K562 (cell line): ENCODE measurements around the gene SCAMP5. TPM values are rescaled to one million over a fixed set of nuclear protein-coding genes. Genes with fewer than 3 reads are reported as not detected.

Source experiments
- E2F3 ChIP-seq: fragments of 250-450 bp; sonication (Bioruptor Pico); IDR thresholded peaks from 2 replicates; pipeline ENCODE4 v1.4.0; 2020; ENCODE audit warnings: mild to moderate bottlenecking
- ESRRA ChIP-seq: fragments of 450-650 bp; IDR thresholded peaks from 2 replicates; pipeline ENCODE4 v1.6.1; 2014; ENCODE audit warnings: low read depth, mild to moderate bottlenecking, moderate library complexity, borderline replicate concordance
- GATA2 ChIP-seq: sonication (generic); formaldehyde crosslinking; IDR thresholded peaks from 2 replicates; pipeline ENCODE4 v1.4.0; 2020; ENCODE audit warnings: mild to moderate bottlenecking, missing genetic modification reagents
- ILF3 ChIP-seq: fragments of 450-650 bp; IDR thresholded peaks from 2 replicates; pipeline ENCODE4 v1.6.1; 2018; ENCODE audit warnings: antibody characterized with exemption, mild to moderate bottlenecking, moderate library complexity, borderline replicate concordance
- KDM1A ChIP-seq, 2 experiments: fragments of 450-650 bp; IDR thresholded peaks; 2 replicates each; pipeline ENCODE4 v1.6.1; 2016; ENCODE audit warnings: mild to moderate bottlenecking in 2 of 2
- KLF16 ChIP-seq: IDR thresholded peaks from 2 replicates; pipeline ENCODE4 v1.6.1; 2016; ENCODE audit warnings: antibody characterized with exemption
- NCOA1 ChIP-seq: fragments of 450-650 bp; IDR thresholded peaks from 2 replicates; pipeline ENCODE4 v1.6.1; 2016; ENCODE audit warnings: low read depth
- NCOA4 ChIP-seq: fragments of 450-650 bp; IDR thresholded peaks from 2 replicates; pipeline ENCODE4 v1.6.1; 2018; ENCODE audit warnings: mild to moderate bottlenecking; ENCODE audit not compliant: partially characterized antibody
- RBM15 ChIP-seq: fragments of 200-400 bp; formaldehyde crosslinking; IDR thresholded peaks from 2 replicates; pipeline ENCODE4 v1.6.1; 2018; ENCODE audit warnings: mild to moderate bottlenecking, low read length, moderate library complexity; ENCODE audit not compliant: insufficient read depth
- SIN3A ChIP-seq, 2 experiments: fragments of 150-350 bp in 1 of 2; IDR thresholded peaks; 2 replicates each; pipeline ENCODE4 v1.6.1; 2011 to 2016; ENCODE audit warnings: borderline replicate concordance in 2 of 2, low read depth in 2 of 2, low read length in 2 of 2, mild to moderate bottlenecking in 2 of 2, moderate library complexity in 2 of 2; ENCODE audit not compliant: control insufficient read depth in 1 of 2
- SMAD3 ChIP-seq: fragments of 450-650 bp; formaldehyde crosslinking; conservative IDR thresholded peaks from 2 replicates; pipeline ENCODE4 v1.4.0; 2020; ENCODE audit warnings: mild to moderate bottlenecking
- SMAD4 ChIP-seq: fragments of 250-450 bp; sonication (Bioruptor Pico); conservative IDR thresholded peaks from 2 replicates; pipeline ENCODE4 v1.8.0; 2021; ENCODE audit warnings: inconsistent platforms, mild to moderate bottlenecking, moderate library complexity
- ZC3H11A ChIP-seq: IDR thresholded peaks from 2 replicates; pipeline ENCODE4 v1.6.1; 2012; ENCODE audit warnings: low read depth, low read length, improper control_type of control experiment
- ZFP36 ChIP-seq: fragments of 150-350 bp; IDR thresholded peaks from 2 replicates; pipeline ENCODE4 v1.6.1; 2018; ENCODE audit warnings: low read length, low read depth; ENCODE audit not compliant: partially characterized antibody
- ZNF133 ChIP-seq: fragments of 250-450 bp; sonication (Bioruptor Pico); IDR thresholded peaks from 2 replicates; pipeline ENCODE4 v1.4.0; 2020; ENCODE audit warnings: mild to moderate bottlenecking
- ZNF140 ChIP-seq: fragments of 250-450 bp; sonication (Bioruptor Pico); IDR thresholded peaks from 2 replicates; pipeline ENCODE4 v1.8.0; 2021; ENCODE audit warnings: moderate library complexity, mild to moderate bottlenecking, inconsistent platforms
- ZNF212 ChIP-seq: fragments of 450-650 bp; formaldehyde crosslinking; IDR thresholded peaks from 2 replicates; pipeline ENCODE4 v1.4.0; 2020; ENCODE audit warnings: mild to moderate bottlenecking
- ZNF224 ChIP-seq: sonication (generic); formaldehyde crosslinking; IDR thresholded peaks from 2 replicates; pipeline ENCODE4 v1.8.0; 2022; ENCODE audit warnings: mild to moderate bottlenecking, missing genetic modification reagents
- ZNF584 ChIP-seq: fragments of 200-800 bp; sonication (Bioruptor generic); IDR thresholded peaks from 2 replicates; pipeline ENCODE4 v1.6.1; 2016; ENCODE audit warnings: low read depth, mild to moderate bottlenecking, missing genetic modification characterization, missing compliant biosample characterization
- ZSCAN32 ChIP-seq: fragments of 450-650 bp; formaldehyde crosslinking; IDR thresholded peaks from 2 replicates; pipeline ENCODE4 v1.4.0; 2020; ENCODE audit warnings: mild to moderate bottlenecking, moderate library complexity
- polyA plus RNA-seq, 8 experiments: library from polyadenylated mRNA; depleted of rRNA in 4 of 8; stranded (reverse) in 5 of 8; unstranded in 3 of 8; fragments of >200 nt; fragmentation: Nextera tagmentation in 2 of 8; fragmentation: Illumina TruSeq in 1 of 8; extraction: Ambion mirVana in 2 of 8; extraction: Trizol in 1 of 8; gene quantifications; 2 replicates each; pipeline versions ENCODE4 v1.2.1 to v1.2.3, GENCODE V29; 2011 to 2014; ENCODE audit warnings: inconsistent platforms in 1 of 8, missing spikeins in 1 of 8
- total RNA-seq, 7 experiments: library from RNA; depleted of rRNA in 6 of 7; stranded (reverse); fragments of >200 nt in 6 of 7; fragmentation: Illumina TruSeq in 2 of 7; extraction: Trizol in 2 of 7; gene quantifications; 2 replicates each; pipeline versions ENCODE4 v1.2.1 to v1.2.3, GENCODE V29; 2011 to 2021; ENCODE audit warnings: low replicate concordance in 1 of 7
- TF ChIP-seq, protein P1 (sequence below): fragments of 250-450 bp; sonication (Bioruptor Pico); IDR thresholded peaks from 2 replicates; pipeline ENCODE4 v1.5.1; 2021; ENCODE audit warnings: mild to moderate bottlenecking
- TF ChIP-seq, protein P2 (sequence below): sonication (generic); formaldehyde crosslinking; IDR thresholded peaks from 2 replicates; pipeline ENCODE4 v1.8.1; 2022; ENCODE audit warnings: missing genetic modification reagents
- TF ChIP-seq, protein P3 (sequence below): fragments of 250-450 bp; sonication (Bioruptor Pico); IDR thresholded peaks from 2 replicates; pipeline ENCODE4 v1.5.0; 2020; ENCODE audit warnings: mild to moderate bottlenecking
- TF ChIP-seq, protein P4 (sequence below): fragments of 250-450 bp; sonication (Bioruptor Pico); IDR thresholded peaks from 2 replicates; pipeline ENCODE4 v1.9.0; 2021; ENCODE audit warnings: mild to moderate bottlenecking

The SCAMP5 gene
- total and polyA plus RNA-seq, 9 of the 15 experiments (the other 6 are each of a cell fraction or from before 2014, with no cell fraction given) = 0.09 to 0.29 (median 0.19) TPM; not detected in 5

- TF ChIP-seq ESRRA (peak; percentile 31; the same call in 1 of the 2 replicates), ZNF224 (CRISPR knock-in tag) (peak; percentile 99), ZSCAN32 (CRISPR knock-in tag) (no peak), ZNF140 (no peak), ZNF212 (no peak), E2F3 (CRISPR knock-in tag) (no peak), ZNF584 (CRISPR knock-in tag) (0 out of 2 replicates have a peak, but pooled peaks have one; percentile 43), ZC3H11A (no peak), SMAD3 (CRISPR knock-in tag) (no peak), ILF3 (no peak), KLF16 (no peak), SMAD4 (peak; percentile 89), SIN3A (IDR thresholded peaks at IDR 0.05; ENCODE audit: borderline replicate concordance in 2 of 2, control insufficient read depth in 1 of 2, low read depth in 2 of 2, low read length in 2 of 2) (no peak), NCOA1 (no peak), ZNF133 (CRISPR knock-in tag) (no peak), ZFP36 (no peak), RBM15 (no peak), KDM1A (IDR thresholded peaks at IDR 0.05) (peak in 1 of 2 experiments; percentile 39; a peak in 1 of 4 replicates), NCOA4 (no peak), GATA2 (CRISPR knock-in tag) (0 out of 2 replicates have a peak, but pooled peaks have one; percentile 27)
- TF ChIP-seq, protein P1, sequence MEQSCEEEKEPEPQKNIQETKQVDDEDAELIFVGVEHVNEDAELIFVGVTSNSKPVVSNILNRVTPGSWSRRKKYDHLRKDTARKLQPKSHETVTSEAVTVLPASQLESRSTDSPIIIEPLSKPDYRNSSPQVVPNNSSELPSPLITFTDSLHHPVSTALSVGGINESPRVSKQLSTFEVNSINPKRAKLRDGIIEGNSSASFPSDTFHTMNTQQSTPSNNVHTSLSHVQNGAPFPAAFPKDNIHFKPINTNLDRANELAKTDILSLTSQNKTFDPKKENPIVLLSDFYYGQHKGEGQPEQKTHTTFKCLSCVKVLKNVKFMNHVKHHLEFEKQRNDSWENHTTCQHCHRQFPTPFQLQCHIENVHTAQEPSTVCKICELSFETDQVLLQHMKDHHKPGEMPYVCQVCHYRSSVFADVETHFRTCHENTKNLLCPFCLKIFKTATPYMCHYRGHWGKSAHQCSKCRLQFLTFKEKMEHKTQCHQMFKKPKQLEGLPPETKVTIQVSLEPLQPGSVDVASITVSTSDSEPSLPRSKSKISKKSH (CRISPR knock-in tag) = no peak
- TF ChIP-seq, protein P2, sequence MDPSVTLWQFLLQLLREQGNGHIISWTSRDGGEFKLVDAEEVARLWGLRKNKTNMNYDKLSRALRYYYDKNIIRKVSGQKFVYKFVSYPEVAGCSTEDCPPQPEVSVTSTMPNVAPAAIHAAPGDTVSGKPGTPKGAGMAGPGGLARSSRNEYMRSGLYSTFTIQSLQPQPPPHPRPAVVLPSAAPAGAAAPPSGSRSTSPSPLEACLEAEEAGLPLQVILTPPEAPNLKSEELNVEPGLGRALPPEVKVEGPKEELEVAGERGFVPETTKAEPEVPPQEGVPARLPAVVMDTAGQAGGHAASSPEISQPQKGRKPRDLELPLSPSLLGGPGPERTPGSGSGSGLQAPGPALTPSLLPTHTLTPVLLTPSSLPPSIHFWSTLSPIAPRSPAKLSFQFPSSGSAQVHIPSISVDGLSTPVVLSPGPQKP (CRISPR knock-in tag) = peak; percentile 73; the same call in 1 of the 2 replicates
- TF ChIP-seq, protein P3, sequence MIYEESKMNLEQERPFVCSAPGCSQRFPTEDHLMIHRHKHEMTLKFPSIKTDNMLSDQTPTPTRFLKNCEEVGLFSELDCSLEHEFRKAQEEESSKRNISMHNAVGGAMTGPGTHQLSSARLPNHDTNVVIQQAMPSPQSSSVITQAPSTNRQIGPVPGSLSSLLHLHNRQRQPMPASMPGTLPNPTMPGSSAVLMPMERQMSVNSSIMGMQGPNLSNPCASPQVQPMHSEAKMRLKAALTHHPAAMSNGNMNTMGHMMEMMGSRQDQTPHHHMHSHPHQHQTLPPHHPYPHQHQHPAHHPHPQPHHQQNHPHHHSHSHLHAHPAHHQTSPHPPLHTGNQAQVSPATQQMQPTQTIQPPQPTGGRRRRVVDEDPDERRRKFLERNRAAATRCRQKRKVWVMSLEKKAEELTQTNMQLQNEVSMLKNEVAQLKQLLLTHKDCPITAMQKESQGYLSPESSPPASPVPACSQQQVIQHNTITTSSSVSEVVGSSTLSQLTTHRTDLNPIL (CRISPR knock-in tag) = no peak
- TF ChIP-seq, protein P4, sequence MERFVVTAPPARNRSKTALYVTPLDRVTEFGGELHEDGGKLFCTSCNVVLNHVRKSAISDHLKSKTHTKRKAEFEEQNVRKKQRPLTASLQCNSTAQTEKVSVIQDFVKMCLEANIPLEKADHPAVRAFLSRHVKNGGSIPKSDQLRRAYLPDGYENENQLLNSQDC (CRISPR knock-in tag) = no peak
These were observed 39.3 kb upstream of the SCAMP5 start (continued) for GRCh38 chr15:74955796-74956647.
